GM12878 (cell line): ENCODE measurements around the gene TNFSF15. TPM values are rescaled to one million over a fixed set of nuclear protein-coding genes. Genes with fewer than 3 reads are reported as not detected.

Experiments used
- ATAC-seq: fragments of 200-7000 bp; cut with Tn5 transposase; 3 replicates; pipeline ENCODE4 v1.9.1; 2020; ENCODE audit warnings: mild to moderate bottlenecking, moderate library complexity
- BruUV-seq: library from RNA; stranded (reverse); fragments of 400-500 nt; replicated peaks from 2 replicates; lab custom pipeline; 2021; lab: Mats Ljungman, UMichigan
- CTCF ChIA-PET: fragments of 300-600 bp; sonication (Branson Sonifier 250); formaldehyde crosslinking; extraction: SDS; loops from one replicate; lab custom pipeline; 2021; ENCODE audit warnings: inconsistent platforms; lab: Yijun Ruan, JAX
- POLR2A ChIA-PET: fragments of 350-600 bp; formaldehyde crosslinking; extraction: SDS; loops from one replicate; lab custom pipeline; 2021; ENCODE audit warnings: inconsistent platforms; lab: Charles Lee
- RAD21 ChIA-PET: fragments of 300-600 bp; sonication (Branson Sonifier 250); formaldehyde crosslinking; loops from one replicate; lab custom pipeline; 2023; ENCODE audit warnings: antibody characterized with exemption; ENCODE audit not compliant: unreplicated experiment; lab: Charles Lee
- SMC1A ChIA-PET: fragments of 300-600 bp; sonication (Branson Sonifier 250); formaldehyde crosslinking; loops from one replicate; lab custom pipeline; 2023; ENCODE audit not compliant: unreplicated experiment, uncharacterized antibody; lab: Charles Lee
- DNase-seq: peaks from one replicate; pipeline ENCODE4 v3.0.0-alpha.2; 2011; ENCODE audit warnings: low read depth, low spot score
- FAIRE-seq: peaks from 3 replicates; lab custom pipeline; 2011; peaks lifted over from hg19 to GRCh38; lab: Jason Lieb, UNC
- H2AFZ ChIP-seq: 2 replicates; pipeline ENCODE4 v1.6.0; 2011; ENCODE audit warnings: low read depth, low read length, control low read depth; ENCODE audit not compliant: control insufficient read depth
- H3K27ac ChIP-seq: 2 replicates; pipeline ENCODE4 v1.5.1; 2011; ENCODE audit warnings: control low read depth; ENCODE audit not compliant: control insufficient read depth, insufficient read depth
- H3K27me3 ChIP-seq, 2 experiments: replicated peaks in 1 of 2; 2 replicates each; pipeline versions ENCODE4 v1.6.0 to v1.6.1; 2011; ENCODE audit warnings: low read length in 1 of 2; ENCODE audit not compliant: control insufficient read depth in 2 of 2, insufficient read depth in 2 of 2
- H3K36me3 ChIP-seq, 2 experiments: 2 replicates each; pipeline ENCODE4 v1.5.1; 2011; ENCODE audit warnings: low read length in 1 of 2; ENCODE audit not compliant: control insufficient read depth in 2 of 2, insufficient read depth in 2 of 2
- H3K4me1 ChIP-seq: 2 replicates; pipeline ENCODE4 v1.6.1; 2011; ENCODE audit warnings: mild to moderate bottlenecking, low read length, moderate library complexity, mixed read lengths; ENCODE audit not compliant: control insufficient read depth, insufficient read depth
- H3K4me2 ChIP-seq: 2 replicates; pipeline ENCODE4 v1.6.0; 2011; ENCODE audit warnings: control low read depth; ENCODE audit not compliant: control insufficient read depth, insufficient read depth
- H3K4me3 ChIP-seq: fragments of 200-600 bp; sonication (generic); 2 replicates; pipeline ENCODE4 v1.5.1; 2016
- H3K79me2 ChIP-seq: 2 replicates; pipeline ENCODE4 v1.6.0; 2011; ENCODE audit warnings: low read length; ENCODE audit not compliant: control insufficient read depth, insufficient read depth
- H3K9ac ChIP-seq: 2 replicates; pipeline ENCODE4 v1.8.0; 2011; ENCODE audit warnings: low read length, control low read depth, mixed read lengths; ENCODE audit not compliant: control insufficient read depth, insufficient read depth
- H3K9me3 ChIP-seq: replicated peaks from 3 replicates; pipeline ENCODE4 v1.5.1; 2011; ENCODE audit warnings: mild to moderate bottlenecking, low read length; ENCODE audit not compliant: control insufficient read depth, insufficient read depth
- H4K20me1 ChIP-seq: 2 replicates; pipeline ENCODE4 v1.6.0; 2011; ENCODE audit not compliant: control insufficient read depth, insufficient read depth
- CBFB ChIP-seq: IDR thresholded peaks from 2 replicates; pipeline ENCODE4 v1.6.1; 2016; ENCODE audit warnings: antibody characterized with exemption, low read depth
- NFXL1 ChIP-seq: fragments of 450-650 bp; IDR thresholded peaks from 2 replicates; pipeline ENCODE4 v1.6.1; 2017; ENCODE audit warnings: antibody characterized with exemption, mild to moderate bottlenecking, borderline replicate concordance
- SREBF2 ChIP-seq: IDR thresholded peaks from 2 replicates; pipeline ENCODE4 v1.6.1; 2012; ENCODE audit warnings: mild to moderate bottlenecking, low read length
- TAF1 ChIP-seq: IDR thresholded peaks from 2 replicates; pipeline ENCODE4 v1.6.1; 2011; ENCODE audit warnings: mild to moderate bottlenecking, low read depth, low read length, borderline replicate concordance
- TCF7 ChIP-seq: IDR thresholded peaks from 2 replicates; pipeline ENCODE4 v1.6.1; 2014; ENCODE audit warnings: antibody characterized with exemption, borderline replicate concordance
- WGBS: methylation state at CpG from one replicate; pipeline ENCODE4 v1.1.6; 2016; ENCODE audit warnings: low lambda C conversion rate; ENCODE audit not compliant: insufficient replicate concordance, insufficient coverage; ENCODE audit errors: missing lambda C conversion rate; 5-methylcytosine and 5-hydroxymethylcytosine counted together
- in situ Hi-C: fragments of 300-500 bp; cut with MboI; formaldehyde crosslinking; loops from 9 replicates; pipeline ENCODE4 v1.14.3; 2018; ENCODE audit warnings: mixed read lengths
- intact Hi-C: fragments of 100-400 bp; cut with micrococcal nuclease; formaldehyde crosslinking; loops from one replicate; pipeline ENCODE4 v1.14.2; 2022; ENCODE audit not compliant: unreplicated experiment
- polyA plus RNA-seq, 11 experiments: library from polyadenylated mRNA; depleted of rRNA in 4 of 11; unstranded in 6 of 11; stranded (reverse) in 5 of 11; fragments of >200 nt; fragmentation: Nextera tagmentation in 4 of 11; fragmentation: Illumina TruSeq in 1 of 11; extraction: Ambion mirVana in 4 of 11; extraction: Trizol in 1 of 11; gene quantifications; 1 replicate in 1 of 11; 2 replicates in 10 of 11; pipeline versions ENCODE4 v1.2.1 to v1.2.3, GENCODE V29; 2011 to 2016; ENCODE audit warnings: inconsistent platforms in 2 of 11, missing spikeins in 2 of 11, low read depth in 1 of 11
- total RNA-seq, 4 experiments: library from RNA; depleted of rRNA in 3 of 4; stranded (reverse); fragments of >200 nt in 3 of 4; fragmentation: Illumina TruSeq in 1 of 4; extraction: Trizol in 1 of 4; gene quantifications; 2 replicates each; pipeline versions ENCODE4 v1.2.1 to v1.2.3, GENCODE V29; 2013 to 2021
- TF ChIP-seq, protein P1 (sequence below): IDR thresholded peaks from 2 replicates; pipeline ENCODE4 v1.6.1; 2012; ENCODE audit warnings: low read length, inconsistent platforms
- TF ChIP-seq, protein P2 (sequence below): fragments of 450-650 bp; IDR thresholded peaks from 2 replicates; pipeline ENCODE4 v1.6.1; 2017; ENCODE audit warnings: antibody characterized with exemption, mild to moderate bottlenecking, moderate library complexity
- TF ChIP-seq, protein P3 (sequence below), 3 experiments: IDR thresholded peaks in 2 of 3; conservative IDR thresholded peaks in 1 of 3; 2 replicates each; pipeline ENCODE4 v1.5.1; 2011; ENCODE audit warnings: low read depth in 3 of 3, low read length in 3 of 3, mild to moderate bottlenecking in 3 of 3, control low read depth in 2 of 3, moderate library complexity in 2 of 3, inconsistent platforms in 1 of 3, mixed read lengths in 1 of 3; ENCODE audit not compliant: control insufficient read depth in 2 of 3, insufficient read depth in 1 of 3; ENCODE audit errors: extremely low read depth in 1 of 3

The TNFSF15 gene
- total and polyA plus RNA-seq, 10 of the 15 experiments (the other 5 are each of a cell fraction or from before 2014, with no cell fraction given): 0.03 TPM; not detected in 9

DNA sequence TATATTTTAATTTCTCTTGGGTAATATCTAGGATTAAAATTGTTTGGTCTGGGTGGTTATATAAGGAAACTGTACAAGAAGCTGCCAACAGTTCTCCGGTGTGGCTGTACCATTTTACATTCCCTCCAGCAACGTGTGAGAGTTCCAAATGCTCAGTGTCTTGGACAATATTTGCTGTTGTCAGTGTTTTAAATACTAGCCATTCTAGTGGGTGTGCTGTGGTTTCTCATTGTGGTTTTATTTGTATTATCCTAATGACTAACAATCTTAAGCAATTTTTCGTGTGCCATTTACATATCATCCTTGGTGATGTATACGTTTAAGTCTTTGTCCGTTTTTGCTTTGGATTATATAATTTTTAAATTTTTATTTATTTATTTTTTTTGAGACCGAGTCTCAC, 34.0 kb downstream of the TNFSF15 start:
- ChIA-PET RAD21 (no interaction called here), POLR2A (no interaction called here), SMC1A (no interaction called here), CTCF (interaction anchor here (1.1 kb wide), 1 partner anchor 8 kb away, joined by 3 read pairs; no protein-coding TSS in a partner anchor)
- Histone ChIP-seq H3K9me3 (no peaks in the 10 kb centered on the region), H3K4me1 (no peaks in the 10 kb centered on the region), H3K27ac (no peak overlapping the region), H3K4me3 (no peak overlapping the region), H3K36me3 (no peaks in the 10 kb centered on the region), H2AFZ (no peak overlapping the region), H3K79me2 (no peaks in the 10 kb centered on the region), H3K4me2 (no peak overlapping the region), H3K27me3 (no peaks in the 10 kb centered on the region), H3K9ac (no peak overlapping the region), H4K20me1 (no peaks in the 10 kb centered on the region)
- FAIRE-seq (no peak), DNase-seq (no peak), ATAC-seq (no peak)
- TF ChIP-seq, protein P1, sequence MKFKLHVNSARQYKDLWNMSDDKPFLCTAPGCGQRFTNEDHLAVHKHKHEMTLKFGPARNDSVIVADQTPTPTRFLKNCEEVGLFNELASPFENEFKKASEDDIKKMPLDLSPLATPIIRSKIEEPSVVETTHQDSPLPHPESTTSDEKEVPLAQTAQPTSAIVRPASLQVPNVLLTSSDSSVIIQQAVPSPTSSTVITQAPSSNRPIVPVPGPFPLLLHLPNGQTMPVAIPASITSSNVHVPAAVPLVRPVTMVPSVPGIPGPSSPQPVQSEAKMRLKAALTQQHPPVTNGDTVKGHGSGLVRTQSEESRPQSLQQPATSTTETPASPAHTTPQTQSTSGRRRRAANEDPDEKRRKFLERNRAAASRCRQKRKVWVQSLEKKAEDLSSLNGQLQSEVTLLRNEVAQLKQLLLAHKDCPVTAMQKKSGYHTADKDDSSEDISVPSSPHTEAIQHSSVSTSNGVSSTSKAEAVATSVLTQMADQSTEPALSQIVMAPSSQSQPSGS: no peak
- TF ChIP-seq, protein P2, sequence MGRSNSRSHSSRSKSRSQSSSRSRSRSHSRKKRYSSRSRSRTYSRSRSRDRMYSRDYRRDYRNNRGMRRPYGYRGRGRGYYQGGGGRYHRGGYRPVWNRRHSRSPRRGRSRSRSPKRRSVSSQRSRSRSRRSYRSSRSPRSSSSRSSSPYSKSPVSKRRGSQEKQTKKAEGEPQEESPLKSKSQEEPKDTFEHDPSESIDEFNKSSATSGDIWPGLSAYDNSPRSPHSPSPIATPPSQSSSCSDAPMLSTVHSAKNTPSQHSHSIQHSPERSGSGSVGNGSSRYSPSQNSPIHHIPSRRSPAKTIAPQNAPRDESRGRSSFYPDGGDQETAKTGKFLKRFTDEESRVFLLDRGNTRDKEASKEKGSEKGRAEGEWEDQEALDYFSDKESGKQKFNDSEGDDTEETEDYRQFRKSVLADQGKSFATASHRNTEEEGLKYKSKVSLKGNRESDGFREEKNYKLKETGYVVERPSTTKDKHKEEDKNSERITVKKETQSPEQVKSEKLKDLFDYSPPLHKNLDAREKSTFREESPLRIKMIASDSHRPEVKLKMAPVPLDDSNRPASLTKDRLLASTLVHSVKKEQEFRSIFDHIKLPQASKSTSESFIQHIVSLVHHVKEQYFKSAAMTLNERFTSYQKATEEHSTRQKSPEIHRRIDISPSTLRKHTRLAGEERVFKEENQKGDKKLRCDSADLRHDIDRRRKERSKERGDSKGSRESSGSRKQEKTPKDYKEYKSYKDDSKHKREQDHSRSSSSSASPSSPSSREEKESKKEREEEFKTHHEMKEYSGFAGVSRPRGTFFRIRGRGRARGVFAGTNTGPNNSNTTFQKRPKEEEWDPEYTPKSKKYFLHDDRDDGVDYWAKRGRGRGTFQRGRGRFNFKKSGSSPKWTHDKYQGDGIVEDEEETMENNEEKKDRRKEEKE: no peak
- no peak for TF ChIP-seq TCF7
- no peak for TF ChIP-seq CBFB
- TF ChIP-seq TAF1: no peak
- TF ChIP-seq NFXL1: no peak
- TF ChIP-seq SREBF2: no peak
- TF ChIP-seq, protein P3, sequence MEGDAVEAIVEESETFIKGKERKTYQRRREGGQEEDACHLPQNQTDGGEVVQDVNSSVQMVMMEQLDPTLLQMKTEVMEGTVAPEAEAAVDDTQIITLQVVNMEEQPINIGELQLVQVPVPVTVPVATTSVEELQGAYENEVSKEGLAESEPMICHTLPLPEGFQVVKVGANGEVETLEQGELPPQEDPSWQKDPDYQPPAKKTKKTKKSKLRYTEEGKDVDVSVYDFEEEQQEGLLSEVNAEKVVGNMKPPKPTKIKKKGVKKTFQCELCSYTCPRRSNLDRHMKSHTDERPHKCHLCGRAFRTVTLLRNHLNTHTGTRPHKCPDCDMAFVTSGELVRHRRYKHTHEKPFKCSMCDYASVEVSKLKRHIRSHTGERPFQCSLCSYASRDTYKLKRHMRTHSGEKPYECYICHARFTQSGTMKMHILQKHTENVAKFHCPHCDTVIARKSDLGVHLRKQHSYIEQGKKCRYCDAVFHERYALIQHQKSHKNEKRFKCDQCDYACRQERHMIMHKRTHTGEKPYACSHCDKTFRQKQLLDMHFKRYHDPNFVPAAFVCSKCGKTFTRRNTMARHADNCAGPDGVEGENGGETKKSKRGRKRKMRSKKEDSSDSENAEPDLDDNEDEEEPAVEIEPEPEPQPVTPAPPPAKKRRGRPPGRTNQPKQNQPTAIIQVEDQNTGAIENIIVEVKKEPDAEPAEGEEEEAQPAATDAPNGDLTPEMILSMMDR (IDR thresholded peaks at IDR 0.05 in 2 of 3, conservative IDR thresholded peaks at IDR 0.05 in 1 of 3; ENCODE audit: control insufficient read depth in 2 of 3, extremely low read depth in 1 of 3, insufficient read depth in 1 of 3, low read depth in 3 of 3, low read length in 3 of 3): no peak
- in situ Hi-C loops (no loop called here), intact Hi-C loops (no loop called here)
- 29% methylated on average over 6 of the region's 6 CpGs for WGBS
- BruUV-seq: no TSS peak
